Stimulated activated CD8-positive, alpha-beta memory T cell treated with anti-CD3 and anti-CD28 coated beads, Interleukin-2, amount 100 ng/mL, for 1 hour (primary cell): ENCODE results near the gene SUSD4.

ENCODE experiments used
- DNase-seq, 2 donors: peaks; one replicate each; pipeline ENCODE4 v3.0.0-alpha.2; 2020; ENCODE audit warnings: low read depth in 2 of 2

SUSD4 gene

GRCh38 chr1:223230161-223230881 lies 133.7 kb downstream of the SUSD4 start:
- no peak for DNase-seq

- no peak for DNase-seq
Measured at GRCh38 chr1:223229756-223230155, 134.2 kb downstream of the SUSD4 start.

- DNase-seq = no peak
Measured at GRCh38 chr1:223228931-223229528, 134.9 kb downstream of the SUSD4 start.

DNA sequence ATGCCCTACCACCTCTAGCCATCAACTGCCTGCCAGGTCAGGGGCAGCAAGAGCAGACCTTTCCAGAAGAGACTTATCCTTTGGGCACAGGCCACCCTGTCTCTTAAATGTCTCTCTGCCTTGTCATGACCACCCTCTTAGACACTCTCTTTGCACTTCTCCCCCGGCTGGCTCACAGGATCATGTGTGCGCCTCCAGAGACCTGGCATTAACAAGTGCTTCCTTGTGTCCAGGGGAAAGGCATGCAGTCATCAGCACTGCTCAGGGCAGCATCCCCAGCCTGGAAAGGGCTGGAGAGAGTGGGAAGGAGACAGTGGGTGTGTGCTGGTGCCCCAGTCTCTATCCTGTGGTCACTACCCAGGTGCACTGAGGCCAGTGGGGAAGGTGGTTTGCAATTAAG lies 135.8 kb downstream of the SUSD4 start:
- no peak for DNase-seq

DNA sequence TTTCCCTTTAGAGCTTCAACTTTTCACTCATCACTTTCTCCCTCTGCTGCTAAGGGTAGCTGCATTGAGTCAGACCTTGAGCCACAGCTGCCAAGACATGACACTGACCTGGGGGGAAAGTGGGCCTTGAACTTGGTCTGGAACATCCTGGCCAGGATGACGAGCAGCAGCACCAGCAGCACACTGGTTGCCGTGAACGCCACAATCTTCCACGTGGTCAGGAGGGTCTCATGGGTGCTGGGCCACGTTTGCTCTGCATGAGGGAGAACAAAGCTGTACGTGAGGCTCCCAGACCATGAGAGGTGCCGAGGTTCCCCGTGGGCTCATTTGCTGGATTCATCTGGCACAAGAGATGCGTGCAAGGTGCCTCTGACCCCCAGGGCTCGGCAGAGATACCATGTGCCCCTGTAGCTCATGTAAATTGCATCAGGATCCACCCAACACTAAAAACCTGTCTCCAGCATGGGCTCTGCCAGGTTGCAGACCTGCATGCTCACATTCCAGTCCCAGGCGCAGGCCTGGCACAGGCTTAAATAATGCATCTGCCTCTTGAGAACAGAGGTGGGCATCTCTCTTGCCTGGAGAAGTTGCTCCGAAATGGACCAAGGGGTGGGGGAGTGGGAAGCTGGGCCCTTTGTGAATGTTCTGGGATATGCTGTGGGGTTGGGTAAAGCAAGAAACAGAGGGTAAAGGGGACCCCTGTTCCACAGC lies 136.3 kb downstream of the SUSD4 start:
- no peak for DNase-seq

- DNase-seq = no peak
Measured at GRCh38 chr1:223227031-223227430, 136.9 kb downstream of the SUSD4 start.

DNA sequence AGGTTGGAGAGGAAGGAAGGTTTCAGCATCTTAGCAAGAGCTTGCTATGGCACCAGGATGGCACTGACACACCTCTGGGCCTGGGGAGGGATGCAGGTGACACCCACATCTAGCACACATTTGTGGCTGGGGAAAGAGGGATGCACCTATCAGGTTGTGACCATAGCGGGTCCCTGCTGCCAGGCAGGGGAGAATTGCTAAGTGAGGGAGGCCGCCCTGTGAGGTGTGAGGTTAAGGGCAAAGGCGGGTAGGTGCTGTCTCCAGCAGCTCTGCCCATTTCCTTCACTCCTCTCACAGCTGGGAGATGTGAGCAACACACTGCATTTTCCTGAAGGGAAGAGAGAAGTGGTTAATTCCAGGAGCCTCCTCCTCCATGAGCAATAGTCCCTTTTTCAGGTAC lies 137.7 kb downstream of the SUSD4 start:
- no peak for DNase-seq

- DNase-seq = no peak
Measured at GRCh38 chr1:223225481-223225880, 138.5 kb downstream of the SUSD4 start.

DNA sequence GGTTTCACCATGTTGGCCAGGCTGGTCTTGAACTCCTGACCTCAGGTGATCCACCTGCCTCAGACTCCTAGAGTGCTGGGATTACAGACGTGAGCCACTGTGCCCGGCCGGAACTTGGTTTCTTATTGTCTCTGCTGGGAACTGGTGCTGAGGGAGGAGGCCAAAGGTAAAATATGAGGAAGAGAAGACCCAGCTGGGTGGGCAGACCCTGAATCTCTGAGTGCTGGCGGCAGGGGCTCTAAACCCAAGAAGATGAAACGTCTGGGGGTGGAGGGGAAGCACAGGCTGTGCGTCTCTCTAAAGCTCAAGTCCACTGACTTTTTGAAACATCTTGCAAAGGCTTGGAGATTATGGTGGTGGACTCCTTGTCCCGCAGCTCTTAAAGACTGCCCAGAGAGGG lies 138.9 kb downstream of the SUSD4 start:
- DNase-seq = no peak

DNA sequence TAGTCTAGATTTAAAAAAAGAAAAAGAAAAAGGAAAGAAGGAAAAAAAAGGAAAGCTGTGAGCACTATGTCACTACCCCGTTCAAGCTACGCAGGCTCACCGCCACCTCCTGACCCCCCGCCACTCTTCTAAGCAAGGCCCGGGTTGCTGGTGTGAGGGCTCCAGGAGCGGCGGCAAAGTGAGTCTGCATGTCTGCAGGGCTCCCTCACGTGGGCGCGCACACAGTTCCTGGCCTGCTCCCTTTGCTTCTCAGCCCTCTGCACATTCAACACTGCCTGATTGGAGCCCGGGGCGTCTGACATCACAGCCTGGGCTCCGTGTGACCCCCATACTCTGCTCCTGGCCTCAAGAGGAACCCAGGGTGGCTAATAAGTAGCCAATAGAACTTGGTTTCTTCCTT lies 139.5 kb downstream of the SUSD4 start:
- DNase-seq = no peak

- no peak for DNase-seq
Measured at GRCh38 chr1:223223091-223223995, 140.6 kb downstream of the SUSD4 start.

DNA sequence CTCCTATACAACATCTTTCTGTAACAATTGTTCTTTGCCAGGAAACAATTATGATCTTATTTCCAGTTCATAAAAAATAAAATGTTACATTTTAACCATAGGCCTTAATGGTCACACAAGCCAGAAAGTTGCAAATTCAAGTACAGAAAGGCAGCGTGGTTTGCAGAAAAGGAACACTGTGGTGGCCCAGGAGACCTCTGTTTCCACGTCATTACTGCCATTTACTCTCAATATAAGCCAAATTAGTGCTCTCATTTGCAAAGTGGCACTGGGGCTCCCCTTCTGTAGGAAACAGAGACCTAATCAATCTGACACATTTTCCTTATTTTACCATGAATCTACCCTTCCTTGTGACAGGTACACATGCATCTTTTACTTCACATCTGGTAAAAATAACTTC lies 141.6 kb downstream of the SUSD4 start:
- DNase-seq = no peak

GRCh38 chr1:223221686-223222085 lies 142.3 kb downstream of the SUSD4 start:
- DNase-seq = no peak

- no peak for DNase-seq
Measured at GRCh38 chr1:223219846-223220610, 143.9 kb downstream of the SUSD4 start.

GRCh38 chr1:223219318-223219635 lies 144.7 kb downstream of the SUSD4 start:
- DNase-seq = no peak

DNA sequence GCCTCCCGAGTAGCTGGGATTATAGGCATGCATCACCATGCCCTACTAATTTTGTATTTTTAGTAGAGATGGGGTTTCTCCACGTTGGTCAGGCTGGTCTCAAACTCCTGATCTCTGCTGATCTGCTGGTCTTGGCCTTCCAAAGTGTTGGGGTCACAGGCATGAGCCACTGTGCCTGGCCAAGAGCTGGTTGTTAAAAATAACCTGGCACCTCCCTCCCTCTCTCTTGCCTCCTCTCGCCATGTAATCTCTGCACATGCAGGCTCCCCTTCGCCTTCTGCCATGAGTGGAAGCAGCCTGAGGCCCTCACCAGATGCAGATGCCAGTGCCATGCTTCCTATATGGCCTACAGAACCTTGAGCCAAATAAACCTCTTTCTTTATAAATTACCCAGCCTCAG lies 146.2 kb downstream of the SUSD4 start:
- no peak for DNase-seq

DNA sequence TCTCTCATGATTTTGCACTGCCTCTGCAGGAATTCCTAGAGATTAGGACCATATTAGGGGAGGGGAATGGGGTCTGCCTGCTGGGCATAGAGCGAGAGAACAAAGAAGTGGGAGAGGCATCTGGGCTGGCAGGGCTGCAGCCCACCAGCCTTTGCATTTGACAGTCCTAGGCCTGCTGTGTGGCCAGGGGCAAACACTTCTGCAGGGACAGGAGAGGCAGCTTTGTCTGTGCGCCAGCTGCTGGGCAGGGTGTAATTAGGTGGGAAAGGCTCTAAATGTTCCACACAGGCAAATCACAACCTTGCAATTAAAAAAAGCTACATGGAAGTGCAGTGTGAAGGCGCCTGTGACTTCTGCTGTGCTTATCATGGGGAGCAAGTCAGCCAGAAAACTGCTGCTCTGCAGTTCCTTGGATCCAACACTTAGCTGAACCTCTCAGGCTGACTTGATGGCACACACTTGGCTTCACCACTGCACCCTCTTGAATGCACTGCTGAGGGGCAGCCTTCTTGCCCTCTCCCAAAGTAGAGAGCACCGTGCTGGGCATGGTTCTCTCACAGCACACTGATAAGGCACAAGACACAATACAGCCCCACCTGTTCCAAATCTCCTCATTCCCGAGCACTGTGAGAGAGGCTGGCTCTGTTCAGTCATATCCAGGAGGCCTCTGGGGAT lies 147.3 kb downstream of the SUSD4 start:
- DNase-seq = no peak

- DNase-seq = no peak
Measured at GRCh38 chr1:223216074-223216473, 147.9 kb downstream of the SUSD4 start.

- no peak for DNase-seq
Measured at GRCh38 chr1:223215026-223215425, 148.9 kb downstream of the SUSD4 start.

DNA sequence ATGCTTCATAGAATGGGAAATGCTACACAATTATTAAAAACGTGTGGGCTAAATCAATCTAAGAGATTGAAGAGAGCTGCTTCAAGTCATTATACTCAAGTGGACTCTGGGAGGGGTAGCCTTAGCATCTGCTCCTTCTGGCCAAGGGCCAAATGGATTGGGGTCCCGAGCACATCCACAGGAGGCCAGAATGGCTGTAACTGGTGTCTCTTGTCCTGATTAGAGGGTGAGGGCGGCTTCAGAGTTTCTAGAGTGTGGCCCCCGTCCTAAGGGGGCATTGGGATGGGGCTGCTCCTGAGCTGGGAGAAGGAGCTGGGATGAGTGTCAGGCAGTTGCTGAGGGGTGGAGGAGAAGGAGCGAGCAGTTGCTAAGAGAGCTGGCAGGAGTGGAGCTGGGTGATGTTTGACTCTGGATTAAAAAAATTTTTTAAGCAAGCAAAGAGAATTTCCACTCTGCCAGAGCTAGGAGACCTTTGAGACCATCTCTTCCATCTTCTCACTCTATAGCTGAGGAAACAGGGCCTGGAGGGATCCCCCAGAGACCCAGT lies 149.6 kb downstream of the SUSD4 start:
- no peak for DNase-seq

DNA sequence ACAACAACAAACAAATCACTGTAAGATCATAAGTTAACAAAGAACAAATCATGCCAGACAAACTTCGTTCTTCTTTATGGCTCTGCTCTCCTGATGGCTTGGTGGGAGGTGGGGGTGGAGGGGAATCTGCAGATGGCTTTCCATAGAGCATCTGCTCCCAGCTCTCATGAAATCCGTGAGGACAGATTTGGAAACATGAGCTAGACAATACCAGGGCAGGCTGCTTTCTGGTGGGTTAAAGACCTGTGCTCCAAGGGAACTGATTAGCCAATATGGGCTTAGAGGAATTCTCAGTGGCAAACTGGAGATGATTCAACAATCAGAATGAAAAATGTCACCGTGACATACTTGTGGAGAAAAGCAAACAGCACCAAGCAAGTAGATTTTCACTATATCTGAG lies 151.5 kb downstream of the SUSD4 start:
- no peak for DNase-seq
